Measurements from ENCODE around the gene SMPD3. TPM values are rescaled to one million over a fixed set of nuclear protein-coding genes. Genes with fewer than 3 reads are reported as not detected.

Gene SMPD3
- total and polyA plus RNA-seq, 2 of the 8 experiments (the other 6 are each of a cell fraction or from before 2014, with no cell fraction given), result 0.39 to 1.3 TPM

GRCh38 chr16:68328860-68329390 lies 119.4 kb downstream of the SMPD3 start:
- H3K79me2 ChIP-seq (ENCODE audit: control insufficient read depth in 1 of 2, insufficient read depth in 2 of 2, low read length in 2 of 2), result no peaks in the 10 kb centered on the region
- no peak overlapping the region for H2BK12ac ChIP-seq (ENCODE audit: low read depth, low read length)
- no peaks in the 10 kb centered on the region for H3K23me2 ChIP-seq (ENCODE audit: low read depth, low read length)
- no peak overlapping the region for H2BK120ac ChIP-seq (replicated peaks; ENCODE audit: low read depth, low read length)
- H3K56ac ChIP-seq (replicated peaks; ENCODE audit: insufficient read length, low read depth, low read length), result no peak overlapping the region
- no peak for DNase-seq (ENCODE audit: low read depth in 1 of 2, low spot score in 2 of 2)
- CTCF ChIA-PET (ENCODE audit: partially characterized antibody), result interaction anchor here (0.6 to 16.2 kb wide), 30 partner anchors 10 to 553 kb away, joined by 3 to 221 read pairs (median 6); partner anchors contain the start of genes ESRP2, PLA2G15, PRMT7 and SLC7A6
- H3K18ac ChIP-seq (ENCODE audit: extremely low read depth, low read length), result no peak overlapping the region
- no peak overlapping the region for H2BK15ac ChIP-seq (ENCODE audit: low read length)
- no peak overlapping the region for H4K8ac ChIP-seq (ENCODE audit: extremely low read depth, insufficient read depth, low read length)
- H2AK5ac ChIP-seq (ENCODE audit: low read depth, low read length), result no peak overlapping the region
- H3K4ac ChIP-seq (replicated peaks; ENCODE audit: insufficient read length, low read depth, low read length), result no peak overlapping the region
- H4K91ac ChIP-seq (replicated peaks; ENCODE audit: insufficient read length, low read length), result no peak overlapping the region
- no peak overlapping the region for H3K23ac ChIP-seq (ENCODE audit: insufficient read length)
- H3K4me3 ChIP-seq (ENCODE audit: extremely low read depth in 1 of 4, insufficient read depth in 2 of 4, low read depth in 3 of 4, low read length in 4 of 4), result no peak overlapping the region
- no peak overlapping the region for H2AFZ ChIP-seq (ENCODE audit: low read length)
- peaks cover 0 to 4% (median 1%) of the 10 kb centered on the region in 4 experiments; a peak in 2 of 7 replicates for H3K4me1 ChIP-seq (replicated peaks in 1 of 4; ENCODE audit: control insufficient read depth in 3 of 4, insufficient read depth in 4 of 4, low read length in 3 of 4)
- peaks cover 2 to 20% (median 12%) of the 10 kb centered on the region in 4 experiments; a peak in 5 of 8 replicates for H3K36me3 ChIP-seq (ENCODE audit: control insufficient read depth in 2 of 4, insufficient read depth in 4 of 4, low read length in 3 of 4)
- no peak overlapping the region for H2BK20ac ChIP-seq (ENCODE audit: low read length)
- no peak overlapping the region for H2BK5ac ChIP-seq (ENCODE audit: low read depth, low read length)
- H3K9me3 ChIP-seq (ENCODE audit: insufficient read depth in 2 of 2, low read depth in 1 of 2, low read length in 1 of 2), result no peaks in the 10 kb centered on the region
- no peaks in the 10 kb centered on the region for H3K27me3 ChIP-seq (replicated peaks in 1 of 4; ENCODE audit: control insufficient read depth in 3 of 4, extremely low read depth in 1 of 4, insufficient read depth in 3 of 4, low read length in 3 of 4)
- POLR2A ChIA-PET (ENCODE audit: partially characterized antibody), result interaction anchor here (0.6 to 8.7 kb wide), 8 partner anchors 10 to 91 kb away, joined by 3 to 44 read pairs (median 4); partner anchors contain the start of genes PRMT7, SLC7A6 and SLC7A6OS
- H3K14ac ChIP-seq (ENCODE audit: insufficient read length), result no peak overlapping the region
- H3K27ac ChIP-seq (ENCODE audit: low read depth, low read length), result no peak overlapping the region
- no peak overlapping the region for H3K4me2 ChIP-seq (ENCODE audit: insufficient read depth in 1 of 2, low read depth in 2 of 2, low read length in 2 of 2)
- 70% methylated on average over 3 of the region's 3 CpGs; no CpG with 5 or more reads in 1 of the 2 experiments for WGBS, 2 experiments (ENCODE audit: extremely low coverage in 1 of 2, insufficient coverage in 1 of 2, insufficient read length in 1 of 2, insufficient replicate concordance in 2 of 2, low coverage in 1 of 2, low lambda C conversion rate in 2 of 2, missing lambda C conversion rate in 1 of 2)
- H3K9ac ChIP-seq (replicated peaks in 1 of 4; ENCODE audit: extremely low read depth in 1 of 4, low read depth in 3 of 4, low read length in 3 of 4), result no peak overlapping the region
- H4K20me1 ChIP-seq (replicated peaks in 1 of 2; ENCODE audit: control insufficient read depth in 1 of 2, insufficient read depth in 2 of 2, low read length in 2 of 2), result peaks cover 1 to 10% of the 10 kb centered on the region in 2 experiments
- H4K5ac ChIP-seq (ENCODE audit: insufficient read length, low read depth, low read length), result no peak overlapping the region
- no peaks in the 10 kb centered on the region for H3K79me1 ChIP-seq (ENCODE audit: low read depth, low read length)
- no peak for FAIRE-seq
- no peak for TF ChIP-seq JUND (IDR thresholded peaks at IDR 0.05; ENCODE audit: low read length)
- TF ChIP-seq EP300 (IDR thresholded peaks at IDR 0.05; ENCODE audit: borderline replicate concordance in 1 of 2, low read depth in 2 of 2, low read length in 2 of 2), result no peak
- no peak for TF ChIP-seq SP1 (IDR thresholded peaks at IDR 0.05; ENCODE audit: low read depth, low read length)
- no peak for TF ChIP-seq KDM5A (IDR thresholded peaks at IDR 0.05; ENCODE audit: low read length)
- TF ChIP-seq RXRA (IDR thresholded peaks at IDR 0.05; ENCODE audit: insufficient read depth, low read depth, low read length), result no peak
- TF ChIP-seq TEAD4 (IDR thresholded peaks at IDR 0.05; ENCODE audit: low read depth, low read length), result no peak
- TF ChIP-seq KDM4A (IDR thresholded peaks at IDR 0.05; ENCODE audit: low read depth, low read length, severe bottlenecking), result no peak
- no peak for TF ChIP-seq CBX5 (IDR thresholded peaks at IDR 0.05; ENCODE audit: low read depth, low read length)
- TF ChIP-seq EGR1 (IDR thresholded peaks at IDR 0.05; ENCODE audit: borderline replicate concordance, low read depth, low read length), result no peak
- TF ChIP-seq SIN3A (conservative IDR thresholded peaks at IDR 0.05 in 1 of 2, IDR thresholded peaks at IDR 0.05 in 1 of 2; ENCODE audit: low read depth in 1 of 2, low read length in 2 of 2), result no peak
